Ovary (tissue), 9 donors: Measurements from ENCODE around the gene ABHD16A. TPM values are rescaled to one million over a fixed set of nuclear protein-coding genes. Genes with fewer than 3 reads are reported as not detected.

Experiments
- DNase-seq, 5 donors: peaks; one replicate each; pipeline ENCODE4 v3.0.0-alpha.2; 2019 to 2020
- H3K27ac ChIP-seq, 2 donors: fragments of 200-600 bp; one replicate each; pipeline versions ENCODE4 v1.5.1 to v1.8.0; 2019 to 2022
- H3K27me3 ChIP-seq: fragments of 200-600 bp; one replicate; pipeline ENCODE4 v1.8.0; 2022
- H3K36me3 ChIP-seq: fragments of 200-600 bp; sonication (generic); one replicate; pipeline ENCODE4 v1.5.1; 2019
- H3K4me1 ChIP-seq: one replicate; pipeline ENCODE4 v1.8.1; 2013; ENCODE audit warnings: mild to moderate bottlenecking, moderate library complexity; ENCODE audit not compliant: insufficient read depth
- H3K4me3 ChIP-seq: fragments of 200-600 bp; sonication (generic); one replicate; pipeline ENCODE4 v1.5.1; 2017
- H3K9me3 ChIP-seq, 2 donors: fragments of 200-600 bp in 1 of 2; sonication (generic) in 1 of 2; one replicate each; pipeline versions ENCODE4 v1.5.1 to v1.8.1; 2013 to 2019; ENCODE audit warnings: mild to moderate bottlenecking in 1 of 2, moderate library complexity in 1 of 2
- CTCF ChIP-seq, 3 donors: fragments of 450-650 bp in 2 of 3; fragments of 200-600 bp in 1 of 3; IDR thresholded peaks; one replicate each; pipeline versions ENCODE4 v1.5.1 to v1.8.0; 2016 to 2022; ENCODE audit warnings: antibody characterized with exemption in 3 of 3, mild to moderate bottlenecking in 1 of 3
- EP300 ChIP-seq: sonication (generic); formaldehyde crosslinking; IDR thresholded peaks from one replicate; pipeline ENCODE4 v1.6.1; 2017; ENCODE audit warnings: antibody characterized with exemption
- POLR2A ChIP-seq: fragments of 450-650 bp; IDR thresholded peaks from one replicate; pipeline ENCODE4 v1.6.1; 2017; ENCODE audit warnings: antibody characterized with exemption, mild to moderate bottlenecking, moderate library complexity
- WGBS, 3 donors: extraction: QIAGEN DNeasy Blood & Tissue Kit in 1 of 3; methylation state at CpG; one replicate each; pipeline versions ENCODE4 v1.1.5 to v1.1.7; 2013 to 2017; 5-methylcytosine and 5-hydroxymethylcytosine counted together
- intact Hi-C, 4 donors: fragments of 100-400 bp; cut with DNase I; formaldehyde crosslinking; loops; one replicate each; pipeline versions ENCODE4 v1.11.0 to v1.15.1; 2022 to 2023
- polyA plus RNA-seq, 2 donors: library from polyadenylated mRNA; stranded (reverse); fragments of 200-250 nt in 1 of 2; fragments of 350-450 nt in 1 of 2; fragmentation: Illumina TruSeq in 1 of 2; extraction: RNeasy Lipid Tissue Mini Kit (QIAGEN cat#74804) in 1 of 2; gene quantifications; one replicate each; pipeline ENCODE4 v1.2.3, GENCODE V29; 2013 to 2014
- total RNA-seq, 7 donors: library from RNA; depleted of rRNA in 2 of 7; stranded (reverse); fragments of >200 nt in 2 of 7; fragmentation: NEBNext Ultra II Directional in 3 of 7; extraction: Animal tissue kit (Norgen Biotek cat#: 25700) in 3 of 7; gene quantifications; one replicate each; pipeline versions ENCODE4 v1.1.0 to v1.2.4, GENCODE V29; 2016 to 2023
- donor health status: DM: no; HTN: no; CAD: no; lungs with moderate emphysema.
- donor health status: DM: no; HTN: no; CAD: no.
- donor health status: Bipolar disorder and iron deficiency.
- donor health status: DM: yes; HTN: yes; CAD: no.
- donor health status: DM: no; HTN: no; CAD: no.
- donor health status: DM: yes; HTN: yes; CAD: no.

ABHD16A gene
- total and polyA plus RNA-seq, 9 donors, result 25.4 to 60.4 (median 36.7) TPM

DNA sequence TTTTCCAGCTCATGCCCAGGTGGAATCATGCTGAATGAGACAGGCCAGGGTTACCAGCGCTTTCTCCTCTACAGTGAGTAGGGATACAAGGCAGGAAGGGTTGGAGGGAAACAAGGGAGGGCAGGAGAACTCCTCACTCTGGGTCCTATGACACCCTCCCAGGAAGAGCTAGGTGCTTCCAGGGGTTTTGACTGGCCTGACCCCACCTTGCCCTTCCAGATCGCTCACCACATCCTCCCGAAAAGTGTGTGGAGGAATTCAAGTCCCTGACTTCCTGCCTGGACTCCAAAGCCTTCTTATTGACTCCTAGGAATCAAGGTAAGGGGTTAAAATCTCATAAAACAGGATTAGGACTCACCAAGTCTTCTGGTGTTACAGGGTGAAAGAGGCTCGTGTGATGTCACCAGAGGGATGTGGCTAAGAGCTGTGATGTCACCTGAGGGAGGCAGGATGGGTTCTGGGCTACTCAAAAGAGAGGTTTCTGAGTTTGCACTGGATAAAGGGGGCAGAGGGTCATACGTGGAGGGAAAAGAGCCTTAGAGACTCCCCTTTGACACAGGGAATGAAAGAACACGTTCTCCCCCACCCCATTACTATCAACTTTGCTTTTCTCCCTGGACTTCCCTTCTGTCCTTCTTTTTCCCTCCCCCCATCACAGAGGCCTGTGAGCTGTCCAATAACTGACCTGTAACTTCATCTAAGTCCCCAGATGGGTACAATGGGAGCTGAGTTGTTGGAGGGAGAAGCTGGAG, 45.5 kb downstream of the ABHD16A start:
- no peaks in the 10 kb centered on the region for H3K27me3 ChIP-seq
- WGBS, 3 donors, result 69 to 73% (median 71%) methylated on average over 6 of the region's 6 CpGs
- no peaks in the 10 kb centered on the region for H3K36me3 ChIP-seq
- intact Hi-C loops, result no loop called here
- no peak overlapping the region for H3K4me3 ChIP-seq
- no peak overlapping the region for H3K27ac ChIP-seq
- H3K4me1 ChIP-seq, result peaks cover 16% of the 10 kb centered on the region
- no peaks in the 10 kb centered on the region for H3K9me3 ChIP-seq
- TF ChIP-seq CTCF (IDR thresholded peaks at IDR 0.05) (no peak), EP300 (no peak), POLR2A (no peak)
- no peak for DNase-seq

DNA sequence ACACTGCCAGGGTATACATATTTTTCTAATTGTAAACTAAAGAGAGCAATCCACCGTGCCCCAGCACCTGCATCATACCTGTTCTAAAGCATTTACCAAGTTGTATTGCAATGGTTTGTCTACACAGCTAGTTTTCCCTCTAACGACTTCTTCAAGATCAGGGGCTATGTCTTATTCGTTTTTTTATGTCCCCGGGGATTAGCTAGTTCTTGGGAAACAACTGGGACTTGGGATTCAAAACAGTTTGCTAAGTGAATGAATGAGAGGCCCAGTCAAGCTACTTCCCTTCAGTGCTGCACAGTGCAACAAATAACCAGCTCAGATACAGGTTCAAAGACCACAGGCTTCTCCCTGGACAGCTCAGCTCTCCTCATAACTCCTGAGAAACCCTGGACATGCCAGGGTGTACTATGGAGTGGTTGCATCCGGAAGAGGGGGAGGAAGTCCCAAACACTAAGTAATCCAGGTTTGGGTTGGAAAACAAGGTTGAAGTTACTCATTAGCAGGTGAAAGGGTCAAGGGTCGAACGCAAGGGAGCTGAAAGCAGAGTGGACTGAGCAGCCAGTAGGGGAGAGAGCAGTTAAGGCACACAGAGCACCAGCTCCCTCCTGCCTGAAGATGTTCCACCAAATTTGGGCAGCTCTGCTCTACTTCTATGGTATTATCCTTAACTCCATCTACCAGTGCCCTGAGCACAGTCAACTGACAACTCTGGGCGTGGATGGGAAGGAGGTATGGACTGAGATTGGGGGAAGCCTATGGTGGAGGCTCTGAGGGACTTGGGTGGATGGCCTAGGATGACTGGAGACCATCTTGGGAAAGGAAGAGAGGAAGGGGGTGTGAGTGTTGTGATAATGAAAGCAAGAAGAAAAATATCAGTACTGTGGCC, 47.5 kb downstream of the ABHD16A start, which contains the start of gene APOM:
Gene APOM, plus strand, starts transcription at position 546 of the 889 bp plus-strand sequence. Its CDS starts 73 bp downstream, at position 619.
- intact Hi-C loops, result no loop called here
- WGBS, 3 donors, result 76 to 84% (median 82%) methylated on average over 8 of the region's 8 CpGs
- Histone ChIP-seq H3K36me3 (no peaks in the 10 kb centered on the region), H3K4me3 (no peak within 1 kb of the TSS), H3K27ac (no peak within 1 kb of the TSS), H3K9me3 (no peaks in the 10 kb centered on the region), H3K4me1 (peaks cover 15% of the 10 kb centered on the region), H3K27me3 (no peaks in the 10 kb centered on the region)
- DNase-seq, result no peak
- TF ChIP-seq POLR2A, result no peak
- TF ChIP-seq EP300, result no peak
- TF ChIP-seq CTCF (IDR thresholded peaks at IDR 0.05), result no peak

- no peak for DNase-seq
- TF ChIP-seq CTCF (IDR thresholded peaks at IDR 0.05) (no peak), POLR2A (no peak)
- H3K27ac ChIP-seq, result no peak overlapping the region
- peaks cover 15% of the 10 kb centered on the region for H3K4me1 ChIP-seq
- no peaks in the 10 kb centered on the region for H3K36me3 ChIP-seq
- 89 to 95% (median 89%) methylated on average over 8 of the region's 8 CpGs for WGBS, 3 donors
- intact Hi-C loops, result no loop called here
- H3K9me3 ChIP-seq, result no peaks in the 10 kb centered on the region
- no peaks in the 10 kb centered on the region for H3K27me3 ChIP-seq
- no peak overlapping the region for H3K4me3 ChIP-seq
Measured at GRCh38 chr6:31654574-31655348, 48.4 kb downstream of the ABHD16A start.
